Gastroesophageal sphincter (tissue), 3 donors: ENCODE data around the gene IRF2.

Experiments used
- EP300 ChIP-seq: sonication (generic); formaldehyde crosslinking; IDR thresholded peaks from one replicate; pipeline ENCODE4 v1.6.1; 2017; ENCODE audit warnings: antibody characterized with exemption, mild to moderate bottlenecking
- POLR2A ChIP-seq, 2 donors: fragments of 450-650 bp; IDR thresholded peaks; one replicate each; pipeline ENCODE4 v1.6.1; 2017; ENCODE audit warnings: antibody characterized with exemption in 2 of 2, mild to moderate bottlenecking in 2 of 2, moderate library complexity in 1 of 2
- TF ChIP-seq, protein P1 (sequence below), 4 experiments: fragments of 200-600 bp in 2 of 4; fragments of 450-650 bp in 2 of 4; sonication (generic) in 1 of 4; IDR thresholded peaks; one replicate each; pipeline ENCODE4 v1.5.1; 2017 to 2019; ENCODE audit warnings: antibody characterized with exemption in 4 of 4, mild to moderate bottlenecking in 2 of 4, moderate library complexity in 2 of 4

DNA sequence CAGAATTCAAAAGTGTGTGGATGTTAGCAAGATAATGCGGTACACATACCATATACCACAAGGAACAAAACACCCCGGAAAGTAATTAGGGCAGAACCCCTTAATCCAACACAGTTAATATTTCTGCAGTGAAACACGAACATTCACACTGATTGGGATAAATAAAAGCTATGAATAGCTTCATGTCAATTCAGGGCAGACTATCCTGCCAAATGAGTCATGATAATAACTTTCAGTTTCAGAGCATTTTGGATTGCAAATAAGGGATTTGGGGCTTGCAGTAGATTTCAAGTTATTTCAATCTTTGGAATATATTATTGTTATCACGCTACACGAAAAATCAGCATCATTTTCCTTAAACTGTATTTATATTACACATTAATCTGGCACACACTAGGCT lies 24.3 kb downstream of the IRF2 start:
- TF ChIP-seq, protein P1, sequence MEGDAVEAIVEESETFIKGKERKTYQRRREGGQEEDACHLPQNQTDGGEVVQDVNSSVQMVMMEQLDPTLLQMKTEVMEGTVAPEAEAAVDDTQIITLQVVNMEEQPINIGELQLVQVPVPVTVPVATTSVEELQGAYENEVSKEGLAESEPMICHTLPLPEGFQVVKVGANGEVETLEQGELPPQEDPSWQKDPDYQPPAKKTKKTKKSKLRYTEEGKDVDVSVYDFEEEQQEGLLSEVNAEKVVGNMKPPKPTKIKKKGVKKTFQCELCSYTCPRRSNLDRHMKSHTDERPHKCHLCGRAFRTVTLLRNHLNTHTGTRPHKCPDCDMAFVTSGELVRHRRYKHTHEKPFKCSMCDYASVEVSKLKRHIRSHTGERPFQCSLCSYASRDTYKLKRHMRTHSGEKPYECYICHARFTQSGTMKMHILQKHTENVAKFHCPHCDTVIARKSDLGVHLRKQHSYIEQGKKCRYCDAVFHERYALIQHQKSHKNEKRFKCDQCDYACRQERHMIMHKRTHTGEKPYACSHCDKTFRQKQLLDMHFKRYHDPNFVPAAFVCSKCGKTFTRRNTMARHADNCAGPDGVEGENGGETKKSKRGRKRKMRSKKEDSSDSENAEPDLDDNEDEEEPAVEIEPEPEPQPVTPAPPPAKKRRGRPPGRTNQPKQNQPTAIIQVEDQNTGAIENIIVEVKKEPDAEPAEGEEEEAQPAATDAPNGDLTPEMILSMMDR (IDR thresholded peaks at IDR 0.05), result no peak
- TF ChIP-seq EP300 (no peak), POLR2A (IDR thresholded peaks at IDR 0.05) (no peak)
